Measurements from ENCODE around the gene NUP188.

DNA sequence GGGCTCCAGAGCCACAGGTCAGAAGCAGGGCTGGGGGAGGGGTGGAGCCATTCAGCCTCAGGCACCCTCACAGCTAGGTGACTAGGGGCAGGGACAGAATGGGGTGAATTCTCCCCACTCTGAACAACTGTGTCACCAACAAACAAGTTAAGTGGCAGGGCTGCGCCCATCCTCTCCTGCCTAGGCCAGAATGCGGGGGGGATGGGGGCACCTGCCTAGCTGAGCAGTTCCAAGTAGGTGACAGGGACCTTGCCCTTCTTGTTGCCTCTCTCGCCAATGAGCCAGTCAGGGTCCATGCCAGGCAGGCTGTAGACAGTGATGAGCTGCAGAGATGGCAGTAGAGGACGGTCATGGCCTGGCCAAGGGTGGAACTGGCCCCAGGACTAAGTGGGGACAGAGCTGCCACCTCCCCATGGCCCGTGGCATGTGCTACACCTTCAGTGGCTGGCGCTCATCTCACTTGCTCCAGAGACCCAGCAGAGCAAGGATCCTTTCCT lies 61.0 kb downstream of the NUP188 start:
- TF ChIP-seq EZH2phosphoT487 (IDR thresholded peaks at IDR 0.05; ENCODE audit: borderline replicate concordance, low read length) = no peak
- TF ChIP-seq, protein P1, sequence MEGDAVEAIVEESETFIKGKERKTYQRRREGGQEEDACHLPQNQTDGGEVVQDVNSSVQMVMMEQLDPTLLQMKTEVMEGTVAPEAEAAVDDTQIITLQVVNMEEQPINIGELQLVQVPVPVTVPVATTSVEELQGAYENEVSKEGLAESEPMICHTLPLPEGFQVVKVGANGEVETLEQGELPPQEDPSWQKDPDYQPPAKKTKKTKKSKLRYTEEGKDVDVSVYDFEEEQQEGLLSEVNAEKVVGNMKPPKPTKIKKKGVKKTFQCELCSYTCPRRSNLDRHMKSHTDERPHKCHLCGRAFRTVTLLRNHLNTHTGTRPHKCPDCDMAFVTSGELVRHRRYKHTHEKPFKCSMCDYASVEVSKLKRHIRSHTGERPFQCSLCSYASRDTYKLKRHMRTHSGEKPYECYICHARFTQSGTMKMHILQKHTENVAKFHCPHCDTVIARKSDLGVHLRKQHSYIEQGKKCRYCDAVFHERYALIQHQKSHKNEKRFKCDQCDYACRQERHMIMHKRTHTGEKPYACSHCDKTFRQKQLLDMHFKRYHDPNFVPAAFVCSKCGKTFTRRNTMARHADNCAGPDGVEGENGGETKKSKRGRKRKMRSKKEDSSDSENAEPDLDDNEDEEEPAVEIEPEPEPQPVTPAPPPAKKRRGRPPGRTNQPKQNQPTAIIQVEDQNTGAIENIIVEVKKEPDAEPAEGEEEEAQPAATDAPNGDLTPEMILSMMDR (IDR thresholded peaks at IDR 0.05; ENCODE audit: low read depth, low read length, poor library complexity, severe bottlenecking) = no peak

All from DOHH2 (cell line).